K562 (cell line): ENCODE data around the gene GYS1. TPM values are rescaled to one million over a fixed set of nuclear protein-coding genes. Genes with fewer than 3 reads are reported as not detected.

Experiments
- ATAC-seq: fragments of 200-7000 bp; cut with Tn5 transposase; 3 replicates; pipeline ENCODE4 v1.9.1; 2020; ENCODE audit warnings: moderate library complexity
- BruUV-seq: library from RNA; stranded (reverse); fragments of 400-500 nt; replicated peaks from 2 replicates; lab custom pipeline; 2021; lab: Mats Ljungman, UMichigan
- CTCF ChIA-PET: fragments of 300-600 bp; formaldehyde crosslinking; extraction: SDS; loops from one replicate; lab custom pipeline; 2021; ENCODE audit warnings: low intra/inter-chr PET ratio; lab: Yijun Ruan, JAX
- POLR2A ChIA-PET: fragments of 300-600, 350-650 bp; sonication (Branson Sonifier 250); formaldehyde crosslinking; extraction: SDS; loops from one replicate; lab custom pipeline; 2021; ENCODE audit warnings: antibody characterized with exemption, inconsistent platforms; lab: Yijun Ruan, JAX
- DNase-seq, 4 experiments: peaks; one replicate each; pipeline versions ENCODE4 v3.0.0 to v3.0.0-alpha.2; 2011 to 2018; ENCODE audit warnings: low spot score in 3 of 4, mixed read lengths in 3 of 4; ENCODE audit errors: extremely low read depth in 1 of 4
- FAIRE-seq: peaks from 2 replicates; lab custom pipeline; 2011; peaks lifted over from hg19 to GRCh38; lab: Jason Lieb, UNC
- H2AFZ ChIP-seq: 2 replicates; pipeline ENCODE4 v1.6.0; 2011; ENCODE audit warnings: low read depth, low read length, control low read depth, inconsistent platforms
- H3K27ac ChIP-seq: fragments of 200-600 bp; 3 replicates; pipeline ENCODE4 v1.8.0; 2011; ENCODE audit warnings: low read depth, mild to moderate bottlenecking, control low read depth, inconsistent platforms, low read length, moderate library complexity, mixed read lengths; ENCODE audit errors: extremely low read depth
- H3K27me3 ChIP-seq, 2 experiments: fragments of 300-600 bp in 1 of 2; 2 replicates in 1 of 2; 3 replicates in 1 of 2; pipeline versions ENCODE4 v1.6.0 to v1.8.0; 2011; ENCODE audit warnings: inconsistent platforms in 2 of 2, low read length in 2 of 2, mild to moderate bottlenecking in 1 of 2, mixed read lengths in 1 of 2, moderate library complexity in 1 of 2; ENCODE audit not compliant: control insufficient read depth in 2 of 2, insufficient read depth in 2 of 2
- H3K36me3 ChIP-seq: fragments of 300-600 bp; 3 replicates; pipeline ENCODE4 v1.8.0; 2011; ENCODE audit warnings: mild to moderate bottlenecking, low read length, inconsistent platforms; ENCODE audit not compliant: control insufficient read depth, insufficient read depth
- H3K4me1 ChIP-seq, 2 experiments: fragments of 200-600 bp in 1 of 2; replicated peaks in 1 of 2; 2 replicates in 1 of 2; 3 replicates in 1 of 2; pipeline versions ENCODE4 v1.5.1 to v1.8.0; 2011; ENCODE audit warnings: inconsistent platforms in 2 of 2, low read length in 2 of 2, mild to moderate bottlenecking in 1 of 2, mixed read lengths in 1 of 2, moderate library complexity in 1 of 2; ENCODE audit not compliant: control insufficient read depth in 2 of 2, insufficient read depth in 2 of 2
- H3K4me2 ChIP-seq: 2 replicates; pipeline ENCODE4 v1.6.1; 2011; ENCODE audit warnings: low read length, control low read depth, inconsistent platforms, mixed read lengths; ENCODE audit not compliant: insufficient read depth
- H3K4me3 ChIP-seq: fragments of 200-600 bp; sonication (generic), shearing (Covaris generic); 2 replicates; pipeline ENCODE4 v1.5.1; 2016; ENCODE audit warnings: control low read depth, inconsistent platforms
- H3K79me2 ChIP-seq: fragments of 200-600 bp; 3 replicates; pipeline ENCODE4 v1.8.0; 2011; ENCODE audit warnings: low read length, inconsistent platforms; ENCODE audit not compliant: control insufficient read depth, insufficient read depth
- H3K9ac ChIP-seq, 2 experiments: 2 replicates each; pipeline versions ENCODE4 v1.6.0 to v1.6.1; 2011; ENCODE audit warnings: low read depth in 2 of 2, low read length in 2 of 2, control low read depth in 1 of 2, inconsistent platforms in 1 of 2, mild to moderate bottlenecking in 1 of 2, mixed read lengths in 1 of 2; ENCODE audit not compliant: insufficient read depth in 1 of 2
- H3K9me1 ChIP-seq: one replicate; pipeline ENCODE4 v1.6.0; 2011; ENCODE audit warnings: inconsistent platforms, mild to moderate bottlenecking, low read length, moderate library complexity; ENCODE audit not compliant: control insufficient read depth, insufficient read depth
- H3K9me3 ChIP-seq: replicated peaks from 2 replicates; pipeline ENCODE4 v1.5.1; 2011; ENCODE audit warnings: low read depth, low read length, inconsistent platforms; ENCODE audit not compliant: control insufficient read depth, insufficient read depth
- H4K20me1 ChIP-seq: replicated peaks from 2 replicates; pipeline ENCODE4 v1.6.1; 2011; ENCODE audit warnings: low read length, inconsistent platforms, mixed read lengths; ENCODE audit not compliant: control insufficient read depth, insufficient read depth
- ADNP ChIP-seq: fragments of 200-800 bp; sonication (Bioruptor generic); IDR thresholded peaks from 2 replicates; pipeline ENCODE4 v1.6.1; 2016; ENCODE audit warnings: missing genetic modification characterization, missing compliant biosample characterization
- ATF6 ChIP-seq: sonication (generic); formaldehyde crosslinking; IDR thresholded peaks from 2 replicates; pipeline ENCODE4 v1.4.0; 2020; ENCODE audit warnings: mild to moderate bottlenecking, missing genetic modification reagents
- BRCA1 ChIP-seq, 2 experiments: fragments of 450-650 bp in 1 of 2; sonication (generic) in 1 of 2; formaldehyde crosslinking in 1 of 2; IDR thresholded peaks; 2 replicates each; pipeline versions ENCODE4 v1.5.0 to v1.6.1; 2017 to 2020; ENCODE audit warnings: mild to moderate bottlenecking in 1 of 2, missing genetic modification reagents in 1 of 2
- CHD1 ChIP-seq: fragments of 200-600 bp; sonication (generic); IDR thresholded peaks from one replicate; pipeline ENCODE4 v1.6.1; 2012; ENCODE audit warnings: mild to moderate bottlenecking, moderate library complexity, low read length, inconsistent platforms
- DDX20 ChIP-seq: fragments of 450-650 bp; IDR thresholded peaks from 2 replicates; pipeline ENCODE4 v1.6.1; 2016; ENCODE audit warnings: missing genetic modification characterization, low read depth, mild to moderate bottlenecking, missing compliant biosample characterization, moderate library complexity
- NBN ChIP-seq: fragments of 450-650 bp; IDR thresholded peaks from 2 replicates; pipeline ENCODE4 v1.6.1; 2016; ENCODE audit warnings: low read depth, mild to moderate bottlenecking
- PURB ChIP-seq: sonication (generic); formaldehyde crosslinking; IDR thresholded peaks from 2 replicates; pipeline ENCODE4 v1.9.0; 2021; ENCODE audit warnings: low read depth, mild to moderate bottlenecking, missing genetic modification reagents
- RBM39 ChIP-seq: fragments of 200-400 bp; formaldehyde crosslinking; optimal IDR thresholded peaks from 2 replicates; pipeline ENCODE3; 2018; ENCODE audit warnings: low read depth, low read length
- SMAD1 ChIP-seq: fragments of 150-350 bp; IDR thresholded peaks from 2 replicates; pipeline ENCODE4 v1.6.1; 2014; ENCODE audit warnings: low read length, low read depth; ENCODE audit not compliant: partially characterized antibody
- SMARCA5 ChIP-seq: fragments of 450-650 bp; IDR thresholded peaks from 2 replicates; pipeline ENCODE4 v1.6.1; 2016
- STAT5B ChIP-seq: fragments of 250-450 bp; sonication (Bioruptor Pico); IDR thresholded peaks from 2 replicates; pipeline ENCODE4 v1.8.0; 2021; ENCODE audit warnings: mild to moderate bottlenecking, inconsistent platforms
- TBL1XR1 ChIP-seq, 2 experiments: IDR thresholded peaks; 2 replicates each; pipeline ENCODE4 v1.6.1; 2012; ENCODE audit warnings: improper control_type of control experiment in 2 of 2, low read length in 2 of 2, mild to moderate bottlenecking in 1 of 2
- ZBTB2 ChIP-seq: fragments of 450-650 bp; IDR thresholded peaks from 2 replicates; pipeline ENCODE4 v1.6.1; 2016; ENCODE audit warnings: antibody characterized with exemption
- ZNF174 ChIP-seq: fragments of 250-450 bp; sonication (Bioruptor Pico); IDR thresholded peaks from 2 replicates; pipeline ENCODE4 v1.4.0; 2020; ENCODE audit warnings: mild to moderate bottlenecking
- ZNF408 ChIP-seq: fragments of 250-450 bp; sonication (Bioruptor Pico); IDR thresholded peaks from 2 replicates; pipeline ENCODE4 v1.4.0; 2020; ENCODE audit warnings: low read depth, mild to moderate bottlenecking, moderate library complexity
- WGBS: fragments of 100-300 bp; shearing (Covaris generic); methylation state at CpG from one replicate; pipeline ENCODE4 v1.1.6; 2016; ENCODE audit warnings: low coverage, mixed read lengths; ENCODE audit not compliant: insufficient coverage; ENCODE audit errors: missing lambda C conversion rate; 5-methylcytosine and 5-hydroxymethylcytosine counted together
- in situ Hi-C: fragments of 300-500 bp; cut with MboI; formaldehyde crosslinking; loops from 4 replicates; pipeline ENCODE4 v1.15.0; 2018; ENCODE audit warnings: inconsistent platforms, mixed read lengths
- intact Hi-C: fragments of 100-400 bp; cut with micrococcal nuclease; formaldehyde crosslinking; loops from 2 replicates; pipeline ENCODE4 v1.14.2; 2022
- polyA plus RNA-seq, 8 experiments: library from polyadenylated mRNA; depleted of rRNA in 4 of 8; stranded (reverse) in 5 of 8; unstranded in 3 of 8; fragments of >200 nt; fragmentation: Nextera tagmentation in 2 of 8; fragmentation: Illumina TruSeq in 1 of 8; extraction: Ambion mirVana in 2 of 8; extraction: Trizol in 1 of 8; gene quantifications; 2 replicates each; pipeline versions ENCODE4 v1.2.1 to v1.2.3, GENCODE V29; 2011 to 2014; ENCODE audit warnings: inconsistent platforms in 1 of 8, missing spikeins in 1 of 8
- total RNA-seq, 7 experiments: library from RNA; depleted of rRNA in 6 of 7; stranded (reverse); fragments of >200 nt in 6 of 7; fragmentation: Illumina TruSeq in 2 of 7; extraction: Trizol in 2 of 7; gene quantifications; 2 replicates each; pipeline versions ENCODE4 v1.2.1 to v1.2.3, GENCODE V29; 2011 to 2021; ENCODE audit warnings: low replicate concordance in 1 of 7

Gene GYS1
- total and polyA plus RNA-seq, 9 of the 15 experiments (the other 6 are each of a cell fraction or from before 2014, with no cell fraction given): 1.9 to 31.1 (median 15.2) TPM

GRCh38 chr19:48964205-48965039, 28.7 kb downstream of the GYS1 start:
- FAIRE-seq (peak; percentile 57), ATAC-seq (no peak), DNase-seq (peak in 1 of 4 experiments; percentile 83)
- intact Hi-C loops: loop anchor here (5.0 kb wide), 1 partner anchor 32 kb away; the partner anchor contains the start of gene DHDH
- Histone ChIP-seq H3K9me1 (no peaks in the 10 kb centered on the region), H3K79me2 (peaks cover 56% of the 10 kb centered on the region), H3K36me3 (peaks cover 44% of the 10 kb centered on the region), H3K4me2 (peak overlapping the region; percentile 89), H3K4me3 (peak overlapping the region; percentile 45), H3K4me1 (peaks cover 31 to 59% of the 10 kb centered on the region in 2 experiments), H3K9ac (peak overlapping the region; percentile 93 to 95), H3K27me3 (no peaks in the 10 kb centered on the region), H3K27ac (peak overlapping the region; percentile 99), H4K20me1 (peaks cover 17% of the 10 kb centered on the region), H3K9me3 (no peaks in the 10 kb centered on the region), H2AFZ (0 out of 2 replicates have a peak overlapping the region, but pooled peaks have one; percentile 4)
- in situ Hi-C loops: loop anchor here (10.0 kb wide), 1 partner anchor 90 kb away; the partner anchor contains the start of gene PPP1R15A
- WGBS: 2% methylated on average over 19 of the region's 19 CpGs
- ChIA-PET CTCF (no interaction called here), POLR2A (interaction anchor here (0.7 to 14.5 kb wide), 24 partner anchors 9 to 601 kb away, joined by 3 to 439 read pairs (median 6); partner anchors contain the start of genes BAX, GYS1, NUCB1 and PPP1R15A)
- BruUV-seq: TSS peak; percentile 79
- TF ChIP-seq RBM39 (no peak), ADNP (tag) (no peak), TBL1XR1 (IDR thresholded peaks at IDR 0.05; ENCODE audit: low read length in 2 of 2) (0 out of 4 replicates have a peak, but pooled peaks of 1 of the 2 experiments have one; percentile 15), CHD1 (peak; percentile 91), SMAD1 (no peak), BRCA1 (IDR thresholded peaks at IDR 0.05) (no peak), BRCA1 (CRISPR knock-in tag; IDR thresholded peaks at IDR 0.05) (no peak), SMARCA5 (no peak), ZNF174 (CRISPR knock-in tag) (no peak), ATF6 (CRISPR knock-in tag) (no peak), NBN (0 out of 2 replicates have a peak, but pooled peaks have one; percentile 21), DDX20 (tag) (0 out of 2 replicates have a peak, but pooled peaks have one; percentile 36), ZBTB2 (no peak), PURB (no peak), STAT5B (CRISPR knock-in tag) (no peak), ZNF408 (CRISPR knock-in tag) (no peak)
